Stomach smooth muscle (tissue), 2 donors: Measurements from ENCODE around the gene KCNH2.

Experiments
- H3K27ac ChIP-seq: one replicate; pipeline ENCODE4 v1.7.0; 2013; ENCODE audit warnings: mild to moderate bottlenecking, low read length, inconsistent platforms
- H3K27me3 ChIP-seq, 2 donors: one replicate each; pipeline ENCODE4 v1.7.0; 2013; ENCODE audit warnings: low read length in 2 of 2; ENCODE audit not compliant: insufficient read depth in 2 of 2, control insufficient read depth in 1 of 2
- H3K36me3 ChIP-seq, 2 donors: one replicate each; pipeline ENCODE4 v1.7.0; 2013; ENCODE audit warnings: low read length in 2 of 2; ENCODE audit not compliant: control insufficient read depth in 2 of 2, insufficient read depth in 2 of 2
- H3K4me1 ChIP-seq: one replicate; pipeline ENCODE4 v1.7.0; 2013; ENCODE audit warnings: low read length; ENCODE audit not compliant: control insufficient read depth, insufficient read depth
- H3K4me3 ChIP-seq, 2 donors: one replicate each; pipeline ENCODE4 v1.7.0; 2013; ENCODE audit warnings: low read length in 2 of 2
- H3K9ac ChIP-seq, 2 donors: one replicate each; pipeline ENCODE4 v1.7.0; 2013; ENCODE audit warnings: low read length in 2 of 2, mild to moderate bottlenecking in 1 of 2
- H3K9me3 ChIP-seq, 2 donors: one replicate each; pipeline ENCODE4 v1.7.0; 2013; ENCODE audit warnings: low read length in 2 of 2; ENCODE audit not compliant: control insufficient read depth in 2 of 2
- donor health status: healthy.
- donor health status: Pancreatic carcinoma.

The KCNH2 gene

GRCh38 chr7:151017953-151018420, 39.9 kb upstream of the KCNH2 start:
- Histone ChIP-seq H3K9ac (no peak overlapping the region), H3K27me3 (peaks cover 41 to 54% of the 10 kb centered on the region in 2 donors)

GRCh38 chr7:151017370-151017952, 39.3 kb upstream of the KCNH2 start:
- H3K9me3 ChIP-seq: no peaks in the 10 kb centered on the region
- H3K4me1 ChIP-seq: peaks cover 33% of the 10 kb centered on the region
- no peaks in the 10 kb centered on the region for H3K36me3 ChIP-seq
- H3K27me3 ChIP-seq: peaks cover 42 to 59% of the 10 kb centered on the region in 2 donors
- H3K9ac ChIP-seq: no peak overlapping the region
- H3K4me3 ChIP-seq: no peak overlapping the region
- no peak overlapping the region for H3K27ac ChIP-seq

More at GRCh38 chr7:151017953-151018420, 39.9 kb upstream of the KCNH2 start:
- H3K27ac ChIP-seq: no peak overlapping the region
- H3K9me3 ChIP-seq: no peaks in the 10 kb centered on the region
- H3K36me3 ChIP-seq: no peaks in the 10 kb centered on the region
- peaks cover 27% of the 10 kb centered on the region for H3K4me1 ChIP-seq
- peak overlapping the region; percentile 57 to 58 for H3K4me3 ChIP-seq

GRCh38 chr7:151016942-151017341, 38.8 kb upstream of the KCNH2 start:
- no peak overlapping the region for H3K9ac ChIP-seq
- no peak overlapping the region for H3K27ac ChIP-seq
- H3K9me3 ChIP-seq: no peaks in the 10 kb centered on the region
- peaks cover 33% of the 10 kb centered on the region for H3K4me1 ChIP-seq
- peaks cover 45 to 63% of the 10 kb centered on the region in 2 donors for H3K27me3 ChIP-seq
- H3K36me3 ChIP-seq: no peaks in the 10 kb centered on the region
- no peak overlapping the region for H3K4me3 ChIP-seq

GRCh38 chr7:151016505-151016904, 38.4 kb upstream of the KCNH2 start:
- H3K9me3 ChIP-seq: no peaks in the 10 kb centered on the region
- H3K27ac ChIP-seq: no peak overlapping the region
- H3K27me3 ChIP-seq: peaks cover 47 to 63% of the 10 kb centered on the region in 2 donors
- H3K36me3 ChIP-seq: no peaks in the 10 kb centered on the region
- H3K4me1 ChIP-seq: peaks cover 33% of the 10 kb centered on the region
- H3K9ac ChIP-seq: no peak overlapping the region
- no peak overlapping the region for H3K4me3 ChIP-seq

GRCh38 chr7:151015967-151016366, 37.8 kb upstream of the KCNH2 start:
- Histone ChIP-seq H3K27me3 (peaks cover 47 to 63% of the 10 kb centered on the region in 2 donors), H3K9ac (no peak overlapping the region), H3K4me3 (no peak overlapping the region), H3K36me3 (no peaks in the 10 kb centered on the region), H3K27ac (no peak overlapping the region), H3K4me1 (peaks cover 33% of the 10 kb centered on the region), H3K9me3 (no peaks in the 10 kb centered on the region)

- Histone ChIP-seq H3K9ac (no peak overlapping the region), H3K9me3 (no peaks in the 10 kb centered on the region), H3K27me3 (peaks cover 45 to 59% of the 10 kb centered on the region in 2 donors), H3K4me3 (no peak overlapping the region), H3K27ac (no peak overlapping the region), H3K4me1 (peaks cover 35% of the 10 kb centered on the region), H3K36me3 (no peaks in the 10 kb centered on the region)
These were observed 36.8 kb upstream of the KCNH2 start for GRCh38 chr7:151014950-151015349.

- peaks cover 43 to 60% of the 10 kb centered on the region in 2 donors for H3K27me3 ChIP-seq
- H3K9me3 ChIP-seq: no peaks in the 10 kb centered on the region
- H3K4me1 ChIP-seq: peaks cover 33% of the 10 kb centered on the region
- peak overlapping the region; percentile 57 to 67 for H3K4me3 ChIP-seq
- H3K27ac ChIP-seq: no peak overlapping the region
- no peaks in the 10 kb centered on the region for H3K36me3 ChIP-seq
- H3K9ac ChIP-seq: peak overlapping the region; percentile 15 to 42
These were observed 35.8 kb upstream of the KCNH2 start for GRCh38 chr7:151013733-151014497.

GRCh38 chr7:151013356-151013732, 35.2 kb upstream of the KCNH2 start:
- H3K36me3 ChIP-seq: no peaks in the 10 kb centered on the region
- H3K4me1 ChIP-seq: peaks cover 33% of the 10 kb centered on the region
- H3K27me3 ChIP-seq: peaks cover 41 to 58% of the 10 kb centered on the region in 2 donors
- H3K9me3 ChIP-seq: no peaks in the 10 kb centered on the region
- peak overlapping the region in 1 of 2 donors; percentile 67 for H3K4me3 ChIP-seq
- no peak overlapping the region for H3K27ac ChIP-seq
- no peak overlapping the region for H3K9ac ChIP-seq

- H3K9me3 ChIP-seq: no peaks in the 10 kb centered on the region
- no peak overlapping the region for H3K9ac ChIP-seq
- peaks cover 40 to 57% of the 10 kb centered on the region in 2 donors for H3K27me3 ChIP-seq
- H3K4me3 ChIP-seq: no peak overlapping the region
- H3K4me1 ChIP-seq: peaks cover 29% of the 10 kb centered on the region
- H3K27ac ChIP-seq: no peak overlapping the region
- H3K36me3 ChIP-seq: no peaks in the 10 kb centered on the region
These were observed 34.8 kb upstream of the KCNH2 start for GRCh38 chr7:151012911-151013347.

- Histone ChIP-seq H3K9me3 (no peaks in the 10 kb centered on the region), H3K27ac (no peak overlapping the region), H3K4me3 (no peak overlapping the region), H3K27me3 (peaks cover 32 to 49% of the 10 kb centered on the region in 2 donors), H3K9ac (no peak overlapping the region), H3K36me3 (no peaks in the 10 kb centered on the region), H3K4me1 (peaks cover 29% of the 10 kb centered on the region)
These were observed 34.0 kb upstream of the KCNH2 start for GRCh38 chr7:151012031-151012692.
